Stimulated activated effector memory CD8-positive, alpha-beta T cell treated with anti-CD3 and anti-CD28 coated beads, Interleukin-12 subunit alpha, Interleukin-12 subunit beta, amount 100 ng/mL, for 72 hours (primary cell): ENCODE measurements around the gene PAQR9.

Experiments used
- ATAC-seq: fragments of 150-1000 bp; cut with Tn5 transposase; 2 replicates; pipeline ENCODE4 v1.10.0; 2021
- DNase-seq, 2 donors: peaks; one replicate each; pipeline ENCODE4 v3.0.0; 2021 to 2022; ENCODE audit warnings: low spot score in 2 of 2
- H3K27ac Mint-ChIP-seq: one replicate; pipeline ENCODE4 v1.8.0; 2022; ENCODE audit warnings: mild to moderate bottlenecking, mixed read lengths
- H3K36me3 Mint-ChIP-seq: one replicate; pipeline ENCODE4 v1.8.0; 2022; ENCODE audit warnings: mild to moderate bottlenecking, mixed read lengths
- H3K4me1 Mint-ChIP-seq: one replicate; pipeline ENCODE4 v1.8.0; 2022; ENCODE audit warnings: mixed read lengths
- H3K4me3 Mint-ChIP-seq: one replicate; pipeline ENCODE4 v1.8.0; 2022; ENCODE audit warnings: mild to moderate bottlenecking, mixed read lengths
- H3K9me3 Mint-ChIP-seq: one replicate; pipeline ENCODE4 v1.8.0; 2022; ENCODE audit warnings: mixed read lengths

Gene PAQR9

DNA sequence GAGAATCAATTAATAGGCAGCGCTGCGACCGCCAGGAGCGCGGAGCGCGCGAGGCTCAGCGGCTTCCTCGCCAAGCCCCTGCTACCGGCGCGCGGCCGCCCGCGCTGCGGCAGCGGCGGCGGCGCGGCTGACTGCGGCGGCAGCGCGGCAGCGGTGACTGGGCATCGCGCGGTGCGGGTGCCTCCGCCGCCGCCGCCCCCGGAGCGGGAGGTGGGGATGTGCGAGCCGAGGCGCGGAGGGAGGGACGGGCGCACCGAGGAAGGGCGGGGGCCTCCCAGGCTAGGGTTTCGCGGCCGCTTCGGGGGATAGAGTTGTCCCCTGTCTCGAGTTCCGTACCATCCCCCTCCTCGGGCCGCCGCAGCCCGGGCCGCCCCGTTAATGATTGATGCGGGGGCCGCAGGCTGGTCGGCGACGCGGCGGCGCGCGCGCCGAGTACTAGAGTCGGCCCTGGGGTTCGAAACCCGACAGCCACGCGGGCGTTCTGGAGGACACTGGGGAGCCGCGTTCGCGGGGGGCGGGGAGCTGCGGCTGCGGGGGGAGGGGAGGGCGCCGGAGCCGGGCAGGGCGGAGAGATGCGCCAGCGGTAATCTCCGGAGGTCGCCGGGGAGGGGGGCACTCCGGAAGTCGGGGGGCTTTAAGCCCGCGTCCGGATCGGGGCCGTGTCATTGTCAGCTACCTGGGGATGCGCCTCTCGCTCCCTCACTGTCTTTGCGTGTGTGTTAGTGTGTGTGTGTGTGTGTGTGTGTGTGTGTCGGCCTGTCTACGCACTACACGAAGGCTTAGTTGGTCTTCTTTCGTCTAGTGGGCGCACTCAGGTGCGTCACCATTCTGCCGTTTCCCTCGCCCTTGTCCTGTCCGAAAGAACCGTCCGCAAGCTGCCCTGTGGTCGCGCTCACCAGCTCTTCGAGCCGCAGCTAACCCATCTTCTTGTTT lies at the start of gene PAQR9:
Gene PAQR9 (minus strand): TSS at position 159 of the 933 bp plus-strand sequence. CDS start 338 bp downstream, outside the sequence.
- ATAC-seq (peak; percentile 51), DNase-seq (peak in 1 of 2 donors; percentile 54)
- no peak within 1 kb of the TSS for H3K27ac Mint-ChIP-seq
- peak within 1 kb of the TSS; percentile 68 for H3K4me3 Mint-ChIP-seq
- peaks cover 19% of the 10 kb centered on the region for H3K4me1 Mint-ChIP-seq
- no peaks in the 10 kb centered on the region for H3K36me3 Mint-ChIP-seq
- no peaks in the 10 kb centered on the region for H3K9me3 Mint-ChIP-seq

- ATAC-seq, result peak; percentile 57
- no peak for DNase-seq
- Mint-ChIP-seq H3K4me3 (peak overlapping the region; percentile 34), H3K4me1 (peaks cover 56% of the 10 kb centered on the region), H3K27ac (peak overlapping the region; percentile 89), H3K9me3 (no peaks in the 10 kb centered on the region), H3K36me3 (peaks cover 73% of the 10 kb centered on the region)
Observed at GRCh38 chr3:143011705-143012104, 48.2 kb upstream of the PAQR9 start.

- Mint-ChIP-seq H3K27ac (peak overlapping the region; percentile 89), H3K9me3 (no peaks in the 10 kb centered on the region), H3K4me1 (peaks cover 70% of the 10 kb centered on the region), H3K4me3 (no peak overlapping the region), H3K36me3 (peaks cover 71% of the 10 kb centered on the region)
- no peak for DNase-seq
- ATAC-seq, result no peak
Observed at GRCh38 chr3:143010024-143010423, 46.5 kb upstream of the PAQR9 start.

- H3K27ac Mint-ChIP-seq, result no peak overlapping the region
- peaks cover 72% of the 10 kb centered on the region for H3K4me1 Mint-ChIP-seq
- peaks cover 62% of the 10 kb centered on the region for H3K36me3 Mint-ChIP-seq
- ATAC-seq (no peak), DNase-seq (no peak)
- H3K9me3 Mint-ChIP-seq, result no peaks in the 10 kb centered on the region
- H3K4me3 Mint-ChIP-seq, result peak overlapping the region; percentile 37
Observed at GRCh38 chr3:143004823-143005222, 41.3 kb upstream of the PAQR9 start.

GRCh38 chr3:143002727-143003126 lies 39.3 kb upstream of the PAQR9 start:
- no peaks in the 10 kb centered on the region for H3K9me3 Mint-ChIP-seq
- peak overlapping the region; percentile 97 for H3K4me3 Mint-ChIP-seq
- ATAC-seq, result no peak
- H3K27ac Mint-ChIP-seq, result peak overlapping the region; percentile 99
- no peak for DNase-seq
- H3K36me3 Mint-ChIP-seq, result peaks cover 62% of the 10 kb centered on the region
- peaks cover 53% of the 10 kb centered on the region for H3K4me1 Mint-ChIP-seq

DNA sequence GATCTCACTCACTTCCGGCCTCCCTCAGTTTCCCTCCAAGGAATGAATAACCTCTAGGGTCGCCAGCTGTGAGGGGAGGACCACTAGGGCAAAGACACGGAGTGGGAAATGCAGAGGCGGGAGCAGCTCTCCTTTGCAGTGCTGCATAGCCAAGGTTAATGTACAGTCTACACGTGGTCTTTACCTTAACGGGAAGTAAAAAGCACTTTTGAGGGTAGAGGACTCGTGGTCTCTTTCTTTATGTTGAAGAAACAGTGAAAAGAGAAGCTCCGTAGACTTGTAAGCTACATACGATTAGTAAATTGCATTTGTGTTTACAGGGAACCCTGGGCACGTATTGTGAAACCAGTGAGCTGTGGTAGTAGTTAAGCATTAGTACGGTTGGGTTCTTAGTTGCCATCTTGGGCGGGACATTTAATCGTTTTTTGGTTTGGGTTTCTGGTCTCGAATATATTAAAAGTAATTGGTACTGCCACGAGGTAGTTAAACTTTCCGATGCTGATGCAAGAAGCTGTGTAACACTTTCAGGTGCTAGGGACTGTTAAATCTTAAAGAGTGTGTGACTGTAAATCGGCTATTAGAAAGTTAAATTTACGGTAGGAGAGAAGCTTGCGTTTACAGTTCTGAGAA lies 38.7 kb upstream of the PAQR9 start:
- peak; percentile 56 for ATAC-seq
- H3K4me1 Mint-ChIP-seq, result peaks cover 48% of the 10 kb centered on the region

GRCh38 chr3:143001369-143002082 lies 38.1 kb upstream of the PAQR9 start, which contains the start of gene U2SURP:
Gene U2SURP, plus strand, starts transcription at chr3:143001570. Its CDS starts 59 bp downstream, at chr3:143001629.
- ATAC-seq (peak; percentile 95), DNase-seq (peak; percentile 74 to 92)
- H3K27ac Mint-ChIP-seq, result peak within 1 kb of the TSS; percentile 99
- H3K4me1 Mint-ChIP-seq, result peaks cover 41% of the 10 kb centered on the region
- no peaks in the 10 kb centered on the region for H3K9me3 Mint-ChIP-seq
- H3K36me3 Mint-ChIP-seq, result peaks cover 51% of the 10 kb centered on the region
- H3K4me3 Mint-ChIP-seq, result peak within 1 kb of the TSS; percentile 97

More for the DNA sequence above, 38.7 kb upstream of the PAQR9 start:
- H3K4me3 Mint-ChIP-seq, result peak overlapping the region; percentile 97
- DNase-seq, result no peak
- peak overlapping the region; percentile 99 for H3K27ac Mint-ChIP-seq
- peaks cover 57% of the 10 kb centered on the region for H3K36me3 Mint-ChIP-seq
- no peaks in the 10 kb centered on the region for H3K9me3 Mint-ChIP-seq

DNA sequence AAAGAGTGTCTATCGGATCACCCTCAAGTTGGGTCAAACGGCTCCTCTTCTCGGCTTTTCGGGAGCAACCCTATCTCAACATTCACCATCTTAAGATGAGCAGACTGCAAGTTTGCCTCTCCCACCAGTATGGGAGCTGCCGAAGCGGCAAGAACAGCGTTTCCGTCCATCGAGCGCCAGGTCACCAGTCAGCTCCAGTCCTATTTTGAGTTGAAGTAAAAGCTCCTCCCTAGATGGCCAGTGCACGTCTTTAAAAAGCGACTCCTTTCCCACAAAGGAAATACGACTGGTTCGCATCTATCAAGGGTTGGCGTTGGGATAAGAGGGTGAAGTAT lies 37.5 kb upstream of the PAQR9 start:
- Mint-ChIP-seq H3K4me1 (peaks cover 36% of the 10 kb centered on the region), H3K4me3 (peak overlapping the region; percentile 97), H3K9me3 (no peaks in the 10 kb centered on the region), H3K27ac (peak overlapping the region; percentile 99), H3K36me3 (peaks cover 45% of the 10 kb centered on the region)
- peak; percentile 85 for ATAC-seq
- DNase-seq, result peak in 1 of 2 donors; percentile 79

- no peak for DNase-seq
- Mint-ChIP-seq H3K4me3 (peak overlapping the region; percentile 97), H3K27ac (peak overlapping the region; percentile 99), H3K9me3 (no peaks in the 10 kb centered on the region), H3K36me3 (peaks cover 41% of the 10 kb centered on the region), H3K4me1 (peaks cover 34% of the 10 kb centered on the region)
- ATAC-seq, result no peak
Observed at GRCh38 chr3:143000528-143000927, 37.1 kb upstream of the PAQR9 start.

GRCh38 chr3:142999881-143000280 lies 36.4 kb upstream of the PAQR9 start:
- H3K4me3 Mint-ChIP-seq, result peak overlapping the region; percentile 97
- ATAC-seq (no peak), DNase-seq (no peak)
- H3K9me3 Mint-ChIP-seq, result no peaks in the 10 kb centered on the region
- peaks cover 36% of the 10 kb centered on the region for H3K36me3 Mint-ChIP-seq
- H3K4me1 Mint-ChIP-seq, result peaks cover 27% of the 10 kb centered on the region
- H3K27ac Mint-ChIP-seq, result no peak overlapping the region

GRCh38 chr3:142998439-142998838 lies 35.0 kb upstream of the PAQR9 start:
- H3K36me3 Mint-ChIP-seq, result peaks cover 23% of the 10 kb centered on the region
- no peaks in the 10 kb centered on the region for H3K9me3 Mint-ChIP-seq
- H3K4me3 Mint-ChIP-seq, result no peak overlapping the region
- no peak for ATAC-seq
- DNase-seq, result no peak
- no peak overlapping the region for H3K27ac Mint-ChIP-seq
- H3K4me1 Mint-ChIP-seq, result peaks cover 28% of the 10 kb centered on the region

- ATAC-seq (no peak), DNase-seq (no peak)
- H3K4me3 Mint-ChIP-seq, result no peak overlapping the region
- H3K36me3 Mint-ChIP-seq, result peaks cover 17% of the 10 kb centered on the region
- H3K9me3 Mint-ChIP-seq, result no peaks in the 10 kb centered on the region
- H3K4me1 Mint-ChIP-seq, result peaks cover 20% of the 10 kb centered on the region
- H3K27ac Mint-ChIP-seq, result no peak overlapping the region
Observed at GRCh38 chr3:142997330-142997729, 33.9 kb upstream of the PAQR9 start.

GRCh38 chr3:142993958-142994442 lies 30.5 kb upstream of the PAQR9 start:
- DNase-seq (peak; percentile 39 to 70), ATAC-seq (peak; percentile 68)
- Mint-ChIP-seq H3K4me3 (no peak overlapping the region), H3K4me1 (peaks cover 7% of the 10 kb centered on the region), H3K36me3 (no peaks in the 10 kb centered on the region), H3K9me3 (no peaks in the 10 kb centered on the region), H3K27ac (no peak overlapping the region)

GRCh38 chr3:142992323-142992722 lies 28.8 kb upstream of the PAQR9 start:
- Mint-ChIP-seq H3K4me1 (peaks cover 7% of the 10 kb centered on the region), H3K4me3 (no peak overlapping the region)

DNA sequence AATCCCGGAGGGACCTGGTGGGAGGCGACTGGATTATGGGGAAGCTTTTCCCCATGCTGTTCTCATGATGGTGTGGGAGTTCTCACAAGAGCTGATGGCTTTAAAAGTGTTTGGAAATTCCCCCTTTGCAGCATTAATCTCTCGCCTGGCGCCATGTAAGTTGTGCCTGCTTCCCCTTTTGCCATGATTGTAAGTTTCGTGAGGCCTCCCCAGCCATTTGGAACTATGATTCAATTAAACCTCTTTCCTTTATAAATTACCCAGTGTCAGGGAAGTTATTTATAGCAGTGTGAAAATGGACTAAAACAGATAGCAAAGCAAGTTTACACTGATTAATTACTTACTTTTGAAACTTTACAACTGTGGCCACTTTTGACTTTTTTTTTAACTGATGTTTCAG lies 27.2 kb upstream of the PAQR9 start:
- Mint-ChIP-seq H3K4me1 (peaks cover 7% of the 10 kb centered on the region), H3K4me3 (no peak overlapping the region), H3K27ac (no peak overlapping the region), H3K9me3 (no peaks in the 10 kb centered on the region), H3K36me3 (no peaks in the 10 kb centered on the region)
- ATAC-seq (no peak), DNase-seq (no peak)

More at GRCh38 chr3:142992323-142992722, 28.8 kb upstream of the PAQR9 start:
- no peak overlapping the region for H3K27ac Mint-ChIP-seq
- no peak for DNase-seq
- H3K9me3 Mint-ChIP-seq, result no peaks in the 10 kb centered on the region
- no peaks in the 10 kb centered on the region for H3K36me3 Mint-ChIP-seq
- no peak for ATAC-seq
